Dermis blood vessel endothelial cell (primary cell): ENCODE results near the gene MEGF11. TPM values are rescaled to one million over a fixed set of nuclear protein-coding genes. Genes with fewer than 3 reads are reported as not detected.

Experiments
- DNase-seq: peaks from one replicate; pipeline ENCODE4 v3.0.0; 2010
- total RNA-seq: library from RNA; depleted of rRNA; stranded (reverse); fragments of >200 nt; gene quantifications from 2 replicates; pipeline ENCODE4 v1.2.3, GENCODE V29; 2014

Gene MEGF11
- total RNA-seq, 1 donor from 2014 or later, result not detected

DNA sequence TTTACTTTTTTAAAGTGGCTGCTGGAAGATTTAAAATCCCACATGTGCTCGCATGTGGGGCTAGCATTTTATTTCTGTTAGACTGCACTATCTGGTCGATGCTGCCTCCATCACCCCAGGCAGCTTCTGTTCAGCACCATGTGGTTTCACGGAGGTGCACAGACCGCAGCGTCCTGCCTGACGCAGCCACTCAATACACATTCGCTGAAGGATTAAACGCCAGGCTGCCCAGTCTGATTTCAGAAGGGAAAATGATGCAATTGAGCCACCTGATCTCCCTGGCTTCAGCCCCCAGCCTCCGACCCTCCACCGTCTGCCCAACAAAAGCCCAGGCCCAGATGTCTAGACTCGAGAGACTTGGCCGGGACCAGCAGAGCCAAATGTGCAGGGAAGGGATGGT is 84.5 kb downstream of the MEGF11 start:
- DNase-seq, result no peak

DNA sequence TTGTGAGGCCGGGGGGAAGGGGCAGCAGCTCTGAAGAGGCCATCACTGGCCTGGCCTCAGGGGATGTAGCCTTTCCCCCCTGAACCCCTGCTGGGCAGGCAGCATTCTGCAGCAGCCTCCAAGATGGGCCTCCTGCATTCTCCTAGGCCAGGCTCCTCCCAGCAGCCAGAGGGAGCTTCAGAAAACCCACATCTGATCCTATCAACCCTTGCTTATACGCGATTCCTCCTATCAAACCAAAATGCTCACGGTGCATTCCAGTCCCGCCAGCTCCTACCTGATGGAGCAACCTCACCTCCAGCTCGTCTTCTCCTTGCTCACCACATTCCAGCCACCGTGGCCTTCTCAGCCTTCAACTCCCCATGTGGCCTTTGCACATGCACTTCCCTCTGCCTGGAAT is 85.7 kb downstream of the MEGF11 start:
- no peak for DNase-seq

DNA sequence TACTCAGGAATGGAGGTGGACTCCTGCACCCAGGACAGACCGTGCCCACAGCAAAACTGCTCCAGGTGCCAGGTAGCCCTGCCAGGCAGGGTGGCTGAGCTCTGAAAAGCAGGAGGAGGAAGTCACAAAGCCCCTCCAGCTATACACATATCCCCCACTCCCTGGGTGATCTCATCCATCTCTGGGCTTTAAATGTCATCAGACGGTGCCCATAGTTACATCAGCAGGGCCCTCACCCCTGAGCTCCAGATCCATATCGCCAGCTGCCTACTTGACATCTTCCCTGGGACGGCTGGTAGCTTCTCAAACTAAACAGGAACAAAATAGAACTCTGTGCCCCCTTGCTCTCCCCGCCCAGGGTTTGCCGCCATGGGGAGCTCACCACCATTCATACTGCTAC is 87.7 kb downstream of the MEGF11 start:
- DNase-seq, result no peak

DNA sequence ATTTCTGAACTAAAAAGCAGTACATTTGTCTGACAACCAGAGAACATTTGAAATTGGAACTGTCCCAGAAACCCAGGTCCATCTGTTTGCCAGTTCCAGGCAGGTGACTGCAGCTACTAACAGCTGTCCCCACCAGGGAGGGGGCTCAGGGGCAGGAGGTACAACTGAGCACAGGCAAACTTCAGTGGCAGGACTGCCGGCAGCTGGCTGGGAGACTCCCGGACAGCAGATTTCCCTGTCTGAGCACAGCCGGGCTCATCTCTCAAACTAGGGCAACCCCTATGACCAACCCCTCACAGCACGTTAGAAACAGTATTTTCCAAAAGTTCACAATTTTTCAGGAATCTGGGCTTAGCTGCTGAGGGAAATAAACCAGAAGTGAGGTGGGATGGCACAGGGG is 88.8 kb downstream of the MEGF11 start:
- DNase-seq, result no peak

DNA sequence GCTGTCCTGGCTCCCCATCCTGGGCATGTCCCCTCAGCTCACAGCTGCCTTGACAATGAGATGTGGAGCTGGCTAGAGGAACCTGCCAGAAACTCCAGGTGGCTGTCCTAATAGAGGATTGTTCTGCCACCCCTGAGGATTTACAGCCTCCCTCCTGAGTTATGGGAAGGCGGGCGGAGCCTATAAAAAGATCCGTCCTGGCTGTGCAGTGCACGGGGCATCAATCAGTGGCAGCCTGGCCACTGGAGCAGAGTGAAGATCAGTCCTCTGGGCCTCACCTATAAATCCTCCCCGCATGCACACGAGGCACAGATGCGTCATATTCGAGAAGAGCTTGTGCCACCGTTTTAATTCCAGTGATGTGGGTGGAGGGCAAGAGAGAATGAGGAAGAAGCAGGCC is 90.0 kb downstream of the MEGF11 start:
- DNase-seq, result no peak

DNA sequence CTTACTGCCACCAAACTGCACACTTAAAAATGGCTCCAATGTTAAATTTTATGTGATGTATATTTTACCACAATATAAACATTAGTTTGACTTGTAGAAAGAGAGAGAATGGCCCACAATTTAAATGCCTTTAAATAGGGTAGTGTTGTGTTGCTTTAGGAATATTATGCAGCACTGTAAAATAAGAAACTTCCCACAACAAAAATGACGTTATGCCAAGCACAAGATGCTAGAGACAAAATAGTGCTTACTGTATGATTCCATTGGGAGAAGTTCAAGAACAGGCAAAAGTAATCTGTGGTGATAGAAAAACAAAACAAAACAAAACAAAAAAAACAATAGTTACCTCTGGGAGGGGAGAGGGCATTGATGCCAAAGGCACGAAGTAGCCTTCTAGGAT is 91.3 kb downstream of the MEGF11 start:
- no peak for DNase-seq

DNA sequence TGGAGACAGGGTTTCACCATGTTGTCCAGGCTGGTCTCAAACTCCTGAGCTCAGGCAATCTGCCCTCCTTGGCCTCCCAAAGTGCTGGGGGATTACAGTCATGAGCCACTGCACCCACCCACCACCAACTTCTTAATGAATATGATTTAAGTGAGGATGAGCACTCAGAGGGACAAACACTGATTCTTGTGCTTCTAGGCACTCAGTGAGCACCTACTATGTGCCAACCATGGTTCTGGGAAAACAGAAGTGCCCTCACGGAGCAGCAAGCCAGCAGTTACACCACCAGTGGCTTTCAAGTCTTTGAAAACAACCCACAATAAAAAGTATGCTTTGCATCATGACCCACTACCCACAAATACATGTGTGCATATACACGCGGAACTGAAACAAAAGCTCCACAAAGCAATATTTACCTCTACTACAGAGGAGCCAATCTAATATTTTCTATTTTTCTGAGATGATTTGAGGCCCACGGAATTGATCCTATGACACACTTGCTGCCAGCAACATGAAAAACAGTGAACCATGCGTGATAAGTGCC is 91.9 kb downstream of the MEGF11 start:
- no peak for DNase-seq

DNA sequence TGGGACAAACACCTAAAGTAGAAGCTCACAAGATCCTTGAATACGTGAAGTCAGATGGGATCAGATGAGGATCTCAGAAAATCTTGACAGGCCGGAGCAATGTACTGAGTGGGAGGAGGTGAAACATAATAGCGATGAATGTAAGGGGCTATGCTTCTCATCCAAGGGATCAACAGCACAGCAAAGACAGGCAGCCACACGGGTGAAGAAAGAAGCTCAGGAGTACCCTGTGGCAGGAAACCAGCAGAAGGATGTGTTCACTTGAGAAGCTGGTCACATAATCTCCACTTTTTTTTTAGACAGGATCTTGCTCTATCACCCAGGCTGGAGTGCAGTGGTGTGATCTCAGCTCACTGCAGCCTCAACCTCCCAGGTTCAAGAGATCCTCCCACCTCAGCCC is 92.4 kb downstream of the MEGF11 start:
- DNase-seq, result no peak

DNA sequence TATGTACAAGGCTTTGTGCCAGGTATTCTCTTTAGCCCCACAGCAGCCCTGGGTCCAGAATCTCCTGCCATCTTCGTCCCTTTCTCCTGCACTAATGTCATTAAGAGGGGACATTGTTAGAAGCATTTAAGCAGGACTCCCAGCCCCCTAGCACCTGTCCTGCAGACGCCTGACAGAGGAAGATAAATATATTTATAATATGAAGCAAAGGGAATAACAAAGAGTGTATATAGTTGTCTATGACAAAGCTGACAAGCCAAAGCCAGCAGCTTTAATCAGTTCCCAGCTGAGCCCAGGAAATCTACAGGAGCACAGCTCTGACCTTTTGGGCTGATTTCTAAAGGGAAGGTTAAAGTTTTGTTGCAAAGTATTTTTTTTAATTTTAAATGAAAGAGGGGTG is 96.0 kb downstream of the MEGF11 start:
- DNase-seq, result no peak

DNA sequence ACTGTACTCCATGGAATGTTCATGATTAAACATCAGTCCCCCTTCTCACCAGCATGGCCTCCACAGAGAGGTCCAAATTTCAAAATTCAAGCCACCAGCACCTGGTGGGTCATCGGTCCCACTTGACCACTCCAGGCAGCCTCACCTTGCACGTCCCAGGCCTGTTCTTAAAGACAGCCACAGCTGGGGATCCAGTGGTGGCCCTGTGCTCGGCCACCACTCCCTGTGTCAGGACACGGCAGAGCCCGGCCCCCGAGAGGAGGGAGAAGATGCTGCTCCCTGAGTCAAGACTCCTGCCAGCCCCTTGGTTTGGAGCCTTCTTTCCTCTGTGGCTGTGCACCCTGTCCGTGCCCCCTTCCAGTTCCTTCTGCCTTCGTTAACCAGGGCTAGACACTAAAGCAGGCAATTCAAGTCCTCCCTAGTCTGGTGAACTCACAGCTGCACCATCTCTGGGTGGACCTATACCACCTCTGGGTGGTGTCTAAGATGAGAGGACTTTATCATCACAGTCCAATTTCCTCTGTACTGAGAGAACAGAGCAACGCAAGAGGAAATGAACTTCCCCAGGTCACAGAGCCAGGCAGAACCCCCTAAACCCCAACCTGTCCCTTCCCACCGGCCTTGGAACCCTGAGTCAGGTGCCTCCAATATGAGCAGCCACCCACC is 97.1 kb downstream of the MEGF11 start:
- no peak for DNase-seq

DNA sequence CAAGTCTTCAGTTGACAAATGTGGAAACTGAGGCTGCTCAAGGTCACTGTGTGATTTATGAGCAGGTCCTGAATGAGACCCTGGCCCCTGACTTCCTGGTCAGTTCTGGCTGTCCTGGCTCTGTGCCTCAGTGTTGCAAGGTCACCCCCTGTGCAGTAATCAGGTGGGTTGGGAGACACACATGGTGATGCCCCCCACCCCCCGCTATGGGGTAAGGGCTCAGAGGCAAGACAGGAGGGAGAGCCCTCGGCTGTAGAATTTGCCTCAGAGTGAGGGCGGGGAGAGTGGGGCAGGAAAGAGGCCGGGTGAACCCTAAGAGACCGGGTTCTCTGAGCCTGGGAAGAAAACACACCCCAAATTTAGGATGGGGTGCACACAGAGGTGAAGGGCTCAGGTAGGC is 98.5 kb downstream of the MEGF11 start:
- DNase-seq, result no peak

DNA sequence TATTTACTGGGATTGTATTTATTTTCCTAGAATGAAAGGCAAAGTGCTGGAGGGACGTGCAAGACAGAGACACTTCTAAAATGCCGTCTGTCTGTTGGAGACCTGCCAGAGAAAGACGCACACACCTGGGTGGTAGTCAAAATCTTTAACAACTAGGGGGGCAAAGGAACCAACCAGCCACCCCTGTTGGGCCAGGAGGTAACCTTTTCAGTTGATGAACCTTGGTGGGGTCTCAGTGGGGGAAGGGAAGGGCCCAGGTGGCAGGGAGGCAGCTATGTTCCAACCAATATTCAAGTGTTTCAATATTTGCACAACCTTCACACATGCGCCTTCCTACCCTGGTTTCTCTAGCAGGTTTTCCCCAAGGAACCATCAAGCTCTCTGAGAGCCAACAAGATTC is 99.0 kb downstream of the MEGF11 start:
- no peak for DNase-seq

DNA sequence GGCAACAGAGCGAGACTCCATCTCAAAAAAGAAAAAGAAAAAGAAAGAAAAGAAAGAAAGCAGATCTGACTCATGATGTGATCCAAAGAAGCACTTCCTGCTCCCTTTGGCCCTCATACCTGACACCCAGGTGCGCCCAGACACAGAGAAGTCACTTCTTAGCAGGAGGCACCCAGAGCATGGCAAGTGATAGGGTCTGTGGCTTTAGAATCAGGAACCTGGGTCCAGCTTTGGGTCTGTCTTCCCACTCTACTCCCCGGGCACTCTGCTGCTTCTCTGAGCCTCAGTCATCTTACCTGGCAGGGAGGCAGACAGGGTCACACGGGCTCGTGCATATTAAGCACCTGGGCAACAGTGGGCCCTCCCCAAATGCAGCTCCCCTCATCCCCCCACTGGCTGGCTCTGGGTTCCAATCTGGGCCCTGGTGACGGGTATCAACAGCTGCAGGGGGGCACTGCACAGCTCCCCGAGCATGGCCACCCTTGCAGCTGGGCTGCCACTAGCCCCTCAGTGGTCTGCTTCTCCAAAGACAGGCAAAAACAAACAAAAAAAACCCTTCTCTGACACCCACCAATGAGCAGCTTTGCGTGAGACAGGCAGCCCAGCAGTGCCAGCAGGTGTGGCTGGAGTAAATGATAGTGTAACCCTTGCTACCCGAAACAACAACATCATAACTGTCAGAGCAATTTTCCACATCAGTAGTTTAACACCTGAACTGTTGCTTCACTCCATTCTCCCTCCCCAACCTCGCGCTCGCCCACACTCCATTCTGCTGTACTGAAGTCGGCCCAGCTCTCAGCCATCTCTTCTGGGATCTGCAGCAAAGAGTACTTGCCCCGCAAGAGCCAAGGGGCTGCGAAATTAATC is 99.8 kb downstream of the MEGF11 start:
- DNase-seq, result no peak

DNA sequence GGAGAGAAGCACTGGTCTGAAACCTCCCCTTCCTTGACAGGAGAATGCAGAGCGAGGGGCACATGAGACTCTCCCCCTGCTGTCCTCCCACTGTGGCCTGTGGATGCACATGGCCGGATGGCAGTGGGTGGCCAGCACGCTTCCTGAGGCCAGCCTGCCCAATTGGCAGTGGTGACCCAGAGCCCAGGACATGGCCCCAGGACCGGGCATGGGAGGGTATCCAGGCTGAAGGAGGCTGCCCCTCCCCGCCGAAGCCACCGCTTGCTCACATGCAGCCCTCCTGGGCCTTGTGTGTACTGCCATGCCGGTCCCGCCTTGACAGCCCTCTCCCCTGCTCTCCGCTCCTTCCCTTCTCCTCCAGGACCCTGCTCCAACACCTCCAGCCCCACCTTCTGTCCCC is 100.9 kb downstream of the MEGF11 start:
- DNase-seq, result no peak

DNA sequence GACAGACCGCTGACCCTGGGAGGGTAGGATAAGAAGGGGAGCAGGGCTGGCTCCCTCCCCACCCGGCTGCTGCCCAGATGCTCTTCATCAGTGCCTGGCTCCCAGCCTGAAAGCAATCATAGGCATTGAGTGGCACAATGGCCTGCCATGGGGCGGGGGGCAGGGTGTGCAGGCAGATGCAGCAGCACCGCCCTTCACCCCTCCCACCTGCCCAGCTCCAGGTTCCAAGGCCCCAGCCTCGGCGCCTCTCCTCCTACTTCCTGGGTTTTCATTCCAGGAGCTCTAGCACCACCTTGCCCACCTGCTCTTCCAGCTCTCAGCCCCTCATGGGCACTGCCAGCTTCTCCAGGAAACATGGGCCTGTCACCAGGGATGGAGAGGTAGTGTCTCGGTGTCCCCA is 101.7 kb downstream of the MEGF11 start:
- no peak for DNase-seq

DNA sequence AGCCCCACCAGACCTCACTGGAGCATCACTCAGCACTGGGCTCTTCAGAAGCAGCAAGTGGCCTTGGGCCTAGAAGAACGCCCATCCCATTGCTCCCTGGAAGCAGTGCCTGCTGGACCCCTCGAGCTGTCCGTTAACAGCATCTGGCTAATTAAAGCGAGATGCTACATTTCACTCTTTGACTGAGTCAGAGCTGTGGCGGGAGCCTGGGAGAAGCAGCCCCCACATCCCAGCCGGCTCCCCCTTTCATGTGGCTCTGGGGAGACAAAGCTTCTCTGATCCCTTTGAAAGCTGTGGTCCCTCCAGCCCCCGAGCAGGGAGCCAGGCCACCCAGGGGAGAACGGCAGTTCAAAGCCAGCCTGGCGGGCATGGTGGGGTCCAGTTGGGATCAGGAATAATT is 103.7 kb downstream of the MEGF11 start:
- no peak for DNase-seq

DNA sequence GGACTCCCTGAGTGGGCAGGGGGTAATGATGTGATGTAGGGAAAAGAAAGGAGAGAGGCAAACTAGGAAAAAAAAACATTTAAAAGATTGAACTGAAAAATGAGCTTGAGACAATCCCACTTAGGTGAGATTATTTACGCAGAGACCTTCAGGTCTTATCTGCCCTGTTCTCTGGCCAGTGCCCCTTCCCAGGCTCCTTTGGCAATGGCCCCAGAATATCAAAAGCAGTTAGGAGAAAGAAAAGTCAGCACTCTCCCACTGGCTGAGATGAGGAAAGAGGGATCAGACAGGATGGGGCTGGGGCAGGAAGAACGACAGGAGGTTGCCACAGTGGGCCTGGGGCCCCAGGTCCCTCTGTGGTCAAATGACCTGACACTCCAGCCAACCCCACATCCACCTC is 105.4 kb downstream of the MEGF11 start:
- DNase-seq, result no peak

DNA sequence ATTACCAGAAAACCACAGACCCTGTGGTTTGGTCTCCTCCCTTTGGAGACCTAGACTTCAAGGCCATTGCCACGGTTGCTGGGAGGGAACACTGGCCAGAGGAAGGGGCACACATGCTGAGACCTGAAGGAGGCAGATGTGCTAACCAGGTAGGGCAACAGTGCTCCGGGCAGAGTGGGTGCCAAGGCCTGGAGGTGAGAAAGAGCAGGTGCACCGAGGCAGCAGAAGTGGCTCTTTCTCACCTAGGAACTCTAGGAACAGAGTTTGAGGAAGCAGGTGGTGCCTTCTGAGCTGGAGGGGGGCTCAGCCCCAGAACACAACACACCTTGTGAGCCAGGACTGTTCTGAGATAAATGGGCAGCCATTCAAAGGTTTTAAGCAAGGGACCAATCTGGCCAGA is 106.1 kb downstream of the MEGF11 start:
- DNase-seq, result no peak

DNA sequence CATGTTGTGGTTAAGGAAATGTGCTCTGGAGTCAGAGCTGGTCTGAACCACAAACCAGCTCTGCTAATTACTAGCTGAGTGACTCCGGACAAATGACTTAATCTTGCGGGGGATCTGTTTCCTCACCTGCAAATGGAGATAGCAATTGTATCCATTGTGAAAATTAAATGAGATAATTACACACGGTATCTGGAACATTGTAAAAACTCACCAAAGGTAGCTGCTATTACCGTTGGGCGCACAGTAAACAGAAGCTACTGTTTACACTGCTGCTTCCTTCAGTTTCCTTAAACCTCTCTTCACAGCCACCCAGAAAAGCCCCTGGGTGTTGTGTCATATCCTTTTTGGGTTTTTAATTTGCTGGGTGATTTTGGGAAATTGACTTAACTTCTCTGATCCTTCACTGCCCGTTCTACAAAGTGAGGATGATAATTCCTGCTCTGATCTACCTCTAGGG is 107.8 kb downstream of the MEGF11 start:
- no peak for DNase-seq

DNA sequence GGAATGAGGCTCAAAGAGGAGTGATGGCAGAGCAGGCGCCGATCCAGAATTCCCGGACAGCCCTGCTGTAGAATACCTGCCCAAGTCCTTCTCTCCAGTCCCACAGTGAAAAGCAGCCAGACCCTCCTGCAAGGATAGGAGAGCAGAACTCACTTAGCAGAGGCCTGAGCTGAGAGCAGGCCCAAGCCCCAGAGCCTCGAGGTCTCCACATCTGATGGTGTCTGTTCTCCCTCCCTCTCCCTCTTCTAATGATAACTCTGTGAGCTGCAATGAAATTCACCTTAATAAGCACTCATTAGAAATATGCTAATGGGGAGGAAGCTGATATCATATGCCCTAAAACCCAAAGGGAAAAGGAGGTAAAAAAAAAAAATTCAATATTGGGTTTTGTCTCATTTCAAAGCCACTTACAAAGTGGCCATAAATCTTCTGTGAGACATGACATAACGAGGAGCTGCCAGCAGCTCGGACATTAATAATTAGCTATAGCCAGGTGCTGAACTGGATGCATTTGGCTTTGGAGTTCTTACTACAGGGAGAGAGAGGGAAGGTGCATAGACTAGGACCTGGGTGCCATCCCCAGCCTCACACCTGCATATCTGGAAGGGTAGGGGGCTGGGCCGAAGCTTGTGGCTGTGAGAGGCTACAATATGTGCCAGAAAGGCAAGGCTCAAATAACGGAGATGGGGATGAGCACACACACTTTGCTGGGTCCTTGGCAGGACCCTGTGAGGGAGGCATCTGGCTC is 108.4 kb downstream of the MEGF11 start:
- no peak for DNase-seq

DNA sequence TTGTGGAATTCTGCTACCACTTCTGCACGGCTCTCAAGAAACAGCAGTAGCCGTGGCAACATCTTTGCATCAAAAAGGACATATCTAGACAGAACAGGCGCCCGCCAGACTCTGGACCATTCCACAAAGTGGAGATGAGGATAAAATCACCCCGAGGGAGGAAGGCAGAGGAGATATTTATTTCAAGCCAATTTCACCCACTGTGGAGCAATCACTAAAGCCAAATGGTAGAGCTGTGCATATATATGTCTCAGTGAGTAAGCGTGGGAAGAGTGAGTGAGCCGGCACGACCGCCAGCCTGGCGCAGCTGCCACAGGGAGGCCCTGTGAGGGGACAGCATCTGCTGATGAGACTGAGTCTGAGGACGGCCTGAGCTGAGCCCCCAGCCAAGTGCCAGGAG is 111.3 kb downstream of the MEGF11 start:
- no peak for DNase-seq

DNA sequence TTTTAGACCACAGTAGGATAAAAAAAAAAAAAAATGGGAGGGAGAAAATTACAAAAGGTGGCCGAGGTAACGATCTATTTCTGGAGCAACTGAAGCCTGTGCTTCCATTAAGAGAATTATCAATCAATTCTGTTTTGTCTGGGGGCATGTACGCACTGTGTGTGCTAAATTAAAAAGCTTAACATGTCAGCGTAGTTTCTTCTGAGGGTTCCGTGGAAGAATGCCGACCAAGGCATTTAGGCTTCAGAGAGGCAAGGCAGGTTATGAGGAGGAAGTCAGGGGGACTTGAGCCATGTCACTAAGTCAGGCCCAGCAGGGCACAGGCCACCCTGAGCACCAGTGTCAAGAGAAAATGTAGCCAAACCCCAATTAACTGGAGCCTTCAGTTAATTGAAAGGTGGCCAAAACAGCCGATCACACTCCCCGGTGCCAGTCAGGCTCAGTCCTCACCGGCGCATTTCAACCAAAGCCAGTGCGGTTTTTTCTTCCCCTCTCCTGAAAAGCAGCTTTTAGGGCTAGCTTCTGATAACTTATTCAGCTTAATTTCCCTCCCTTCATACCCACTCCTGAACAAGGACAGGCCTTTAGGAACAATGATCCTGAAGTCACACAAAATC is 113.9 kb downstream of the MEGF11 start:
- DNase-seq, result no peak
